ENCODE data around the gene TMPRSS6.

TMPRSS6 gene

DNA sequence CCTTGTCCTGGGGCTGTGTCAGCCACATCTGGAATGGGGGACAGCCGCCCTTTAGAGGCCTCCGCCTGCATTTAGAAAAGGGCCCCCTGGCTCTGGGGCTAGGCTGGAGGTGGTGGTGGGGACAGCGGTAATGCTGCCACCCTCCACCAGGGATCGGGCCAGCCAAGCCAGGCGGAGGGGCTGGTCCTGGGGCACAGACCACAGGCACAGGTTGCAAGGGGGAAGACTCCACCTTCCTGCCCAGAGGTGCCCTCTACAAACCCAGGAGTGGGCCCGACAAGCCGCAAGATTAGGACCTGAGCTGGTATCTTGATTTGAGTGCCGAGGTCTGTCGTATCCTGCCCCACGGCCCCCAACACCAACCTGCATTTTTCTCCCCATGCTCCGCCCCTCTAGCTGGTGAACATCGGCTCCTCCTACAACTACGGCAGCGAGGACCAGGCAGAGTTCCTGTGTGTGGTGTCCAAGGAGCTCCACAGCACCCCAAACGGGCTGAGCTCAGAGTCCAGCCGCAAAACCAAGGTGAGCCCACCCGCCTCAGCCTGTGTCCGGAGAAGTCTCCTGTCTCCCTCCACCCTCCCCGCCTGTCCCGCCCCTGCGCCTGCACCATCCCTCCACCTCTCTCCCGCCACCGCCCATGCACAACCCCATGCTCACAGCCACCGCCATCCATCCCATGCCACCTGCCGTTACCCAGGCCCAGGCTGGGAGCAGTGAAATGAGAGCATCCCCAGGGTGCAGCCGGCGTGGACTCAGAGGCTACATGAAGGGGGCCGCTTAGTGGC is 50.4 kb downstream of the TMPRSS6 start:
- Histone ChIP-seq H3K36me3 (ENCODE audit: control insufficient read depth, low read length) (no peaks in the 10 kb centered on the region), H3K27me3 (ENCODE audit: control insufficient read depth, low read length) (no peaks in the 10 kb centered on the region), H3K9me2 (replicated peaks; ENCODE audit: control insufficient read depth, low read length) (no peaks in the 10 kb centered on the region), H3F3A (ENCODE audit: control insufficient read depth, insufficient read depth) (no peaks in the 10 kb centered on the region), H3K4me1 (ENCODE audit: control insufficient read depth, low read length) (no peaks in the 10 kb centered on the region), H3K27ac (ENCODE audit: low read depth, low read length) (no peak overlapping the region), H3K4me3 (ENCODE audit: low read length) (no peak overlapping the region), H3K4me2 (ENCODE audit: low read length) (no peak overlapping the region), H3K9me3 (ENCODE audit: control insufficient read depth, insufficient read depth, low read length) (no peaks in the 10 kb centered on the region), H4K20me1 (ENCODE audit: control insufficient read depth, insufficient read depth, low read depth, low read length) (no peaks in the 10 kb centered on the region), H3K79me2 (ENCODE audit: control insufficient read depth, low read length) (no peaks in the 10 kb centered on the region)
- TF ChIP-seq, protein P1, sequence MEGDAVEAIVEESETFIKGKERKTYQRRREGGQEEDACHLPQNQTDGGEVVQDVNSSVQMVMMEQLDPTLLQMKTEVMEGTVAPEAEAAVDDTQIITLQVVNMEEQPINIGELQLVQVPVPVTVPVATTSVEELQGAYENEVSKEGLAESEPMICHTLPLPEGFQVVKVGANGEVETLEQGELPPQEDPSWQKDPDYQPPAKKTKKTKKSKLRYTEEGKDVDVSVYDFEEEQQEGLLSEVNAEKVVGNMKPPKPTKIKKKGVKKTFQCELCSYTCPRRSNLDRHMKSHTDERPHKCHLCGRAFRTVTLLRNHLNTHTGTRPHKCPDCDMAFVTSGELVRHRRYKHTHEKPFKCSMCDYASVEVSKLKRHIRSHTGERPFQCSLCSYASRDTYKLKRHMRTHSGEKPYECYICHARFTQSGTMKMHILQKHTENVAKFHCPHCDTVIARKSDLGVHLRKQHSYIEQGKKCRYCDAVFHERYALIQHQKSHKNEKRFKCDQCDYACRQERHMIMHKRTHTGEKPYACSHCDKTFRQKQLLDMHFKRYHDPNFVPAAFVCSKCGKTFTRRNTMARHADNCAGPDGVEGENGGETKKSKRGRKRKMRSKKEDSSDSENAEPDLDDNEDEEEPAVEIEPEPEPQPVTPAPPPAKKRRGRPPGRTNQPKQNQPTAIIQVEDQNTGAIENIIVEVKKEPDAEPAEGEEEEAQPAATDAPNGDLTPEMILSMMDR (IDR thresholded peaks at IDR 0.05; ENCODE audit: low read depth, low read length, poor library complexity, severe bottlenecking) = no peak
- TF ChIP-seq EZH2phosphoT487 (IDR thresholded peaks at IDR 0.05; ENCODE audit: borderline replicate concordance, low read length) = no peak

DNA sequence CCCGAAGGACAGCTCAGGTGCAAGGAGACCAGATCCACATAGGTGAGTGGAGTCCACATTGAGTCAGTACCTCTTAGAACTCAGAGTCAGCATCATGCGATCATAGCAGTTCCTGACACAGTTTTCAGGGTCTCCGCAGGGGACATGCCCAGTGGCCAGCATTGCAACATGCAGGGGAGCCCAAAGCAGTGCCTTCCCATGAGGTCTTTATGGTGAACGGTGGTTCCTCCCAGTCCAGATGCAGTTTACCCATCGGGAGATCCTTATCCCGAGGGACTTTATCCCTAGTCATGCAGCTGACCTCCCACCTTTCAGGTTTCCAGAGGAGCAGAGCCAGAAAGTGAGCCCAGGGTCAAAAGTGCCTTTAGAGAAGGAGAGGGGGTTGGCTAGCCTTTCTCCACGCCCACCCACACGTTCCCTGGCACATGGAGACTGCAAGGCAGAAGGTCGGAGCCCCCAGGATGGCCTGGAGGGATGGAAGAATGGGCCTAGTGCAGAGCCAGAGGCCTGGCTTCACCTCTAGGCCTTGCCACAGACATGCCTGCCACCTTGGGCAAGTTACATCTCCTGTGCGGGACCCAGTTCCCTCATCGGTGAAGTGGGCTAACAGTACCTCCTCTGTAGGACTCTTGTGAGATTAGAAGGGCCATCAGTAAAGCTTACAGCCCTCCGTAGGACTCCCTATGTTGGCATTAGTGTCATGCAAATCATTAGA is 51.6 kb downstream of the TMPRSS6 start:
- no peak overlapping the region for H3K4me2 ChIP-seq (ENCODE audit: low read length)
- no peaks in the 10 kb centered on the region for H3K4me1 ChIP-seq (ENCODE audit: control insufficient read depth, low read length)
- no peaks in the 10 kb centered on the region for H3K36me3 ChIP-seq (ENCODE audit: control insufficient read depth, low read length)
- no peak overlapping the region for H3K4me3 ChIP-seq (ENCODE audit: low read length)
- no peaks in the 10 kb centered on the region for H3F3A ChIP-seq (ENCODE audit: control insufficient read depth, insufficient read depth)
- H3K27me3 ChIP-seq (ENCODE audit: control insufficient read depth, low read length) = no peaks in the 10 kb centered on the region
- no peaks in the 10 kb centered on the region for H4K20me1 ChIP-seq (ENCODE audit: control insufficient read depth, insufficient read depth, low read depth, low read length)
- no peak for TF ChIP-seq EZH2phosphoT487 (IDR thresholded peaks at IDR 0.05; ENCODE audit: borderline replicate concordance, low read length)
- TF ChIP-seq, protein P1 (IDR thresholded peaks at IDR 0.05; ENCODE audit: low read depth, low read length, poor library complexity, severe bottlenecking) = no peak
- no peak overlapping the region for H3K27ac ChIP-seq (ENCODE audit: low read depth, low read length)
- H3K9me3 ChIP-seq (ENCODE audit: control insufficient read depth, insufficient read depth, low read length) = no peaks in the 10 kb centered on the region
- no peaks in the 10 kb centered on the region for H3K79me2 ChIP-seq (ENCODE audit: control insufficient read depth, low read length)
- no peaks in the 10 kb centered on the region for H3K9me2 ChIP-seq (replicated peaks; ENCODE audit: control insufficient read depth, low read length)

DNA sequence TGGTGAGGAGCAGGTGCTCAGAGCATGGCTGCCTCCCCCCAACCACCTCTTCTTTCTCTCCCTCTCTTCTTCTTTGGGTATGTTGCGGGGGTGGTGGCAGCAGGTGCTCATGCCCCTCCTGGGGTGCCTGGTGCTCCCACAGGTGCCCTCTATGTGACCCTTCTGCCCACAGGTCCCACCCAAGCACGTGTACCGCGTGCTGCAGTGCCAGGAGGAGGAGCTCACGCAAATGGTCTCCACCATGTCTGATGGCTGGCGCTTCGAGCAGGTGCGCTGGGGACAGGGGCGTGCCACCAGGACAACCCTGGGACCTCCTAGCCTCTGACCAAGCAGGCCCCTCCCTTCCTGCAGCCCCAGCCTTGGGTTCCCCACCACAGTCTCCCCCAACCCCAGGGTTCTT is 52.3 kb downstream of the TMPRSS6 start:
- Histone ChIP-seq H3K4me1 (ENCODE audit: control insufficient read depth, low read length) (peaks cover 5% of the 10 kb centered on the region), H3K4me2 (ENCODE audit: low read length) (no peak overlapping the region), H3K9me3 (ENCODE audit: control insufficient read depth, insufficient read depth, low read length) (no peaks in the 10 kb centered on the region), H3K79me2 (ENCODE audit: control insufficient read depth, low read length) (no peaks in the 10 kb centered on the region), H4K20me1 (ENCODE audit: control insufficient read depth, insufficient read depth, low read depth, low read length) (no peaks in the 10 kb centered on the region), H3K9me2 (replicated peaks; ENCODE audit: control insufficient read depth, low read length) (no peaks in the 10 kb centered on the region), H3K27me3 (ENCODE audit: control insufficient read depth, low read length) (no peaks in the 10 kb centered on the region), H3K27ac (ENCODE audit: low read depth, low read length) (no peak overlapping the region), H3F3A (ENCODE audit: control insufficient read depth, insufficient read depth) (no peaks in the 10 kb centered on the region), H3K36me3 (ENCODE audit: control insufficient read depth, low read length) (no peaks in the 10 kb centered on the region), H3K4me3 (ENCODE audit: low read length) (no peak overlapping the region)
- TF ChIP-seq, protein P1 (IDR thresholded peaks at IDR 0.05; ENCODE audit: low read depth, low read length, poor library complexity, severe bottlenecking) = no peak
- no peak for TF ChIP-seq EZH2phosphoT487 (IDR thresholded peaks at IDR 0.05; ENCODE audit: borderline replicate concordance, low read length)

Measured in DOHH2 (cell line).